Liver (tissue), 9 donors: Measurements from ENCODE around the gene IFT43. TPM values are rescaled to one million over a fixed set of nuclear protein-coding genes. Genes with fewer than 3 reads are reported as not detected.

Experiments used
- DNase-seq: peaks from one replicate; pipeline ENCODE4 v3.0.0-alpha.2; 2017; ENCODE audit warnings: low spot score
- H3K27ac ChIP-seq, 2 donors: one replicate each; pipeline ENCODE4 v1.7.0; 2013; ENCODE audit warnings: inconsistent platforms in 2 of 2, low read length in 2 of 2, control low read depth in 1 of 2, low read depth in 1 of 2, mild to moderate bottlenecking in 1 of 2
- H3K27me3 ChIP-seq, 4 donors: one replicate each; pipeline versions ENCODE4 v1.6.1 to v1.7.0; 2013; ENCODE audit warnings: low read length in 3 of 4, inconsistent platforms in 1 of 4, mild to moderate bottlenecking in 1 of 4, moderate library complexity in 1 of 4; ENCODE audit not compliant: control insufficient read depth in 4 of 4, insufficient read depth in 4 of 4
- H3K36me3 ChIP-seq, 4 donors: one replicate each; pipeline versions ENCODE4 v1.6.1 to v1.7.0; 2013; ENCODE audit warnings: low read length in 3 of 4, mild to moderate bottlenecking in 3 of 4, low read depth in 1 of 4, moderate library complexity in 1 of 4; ENCODE audit not compliant: control insufficient read depth in 4 of 4, insufficient read depth in 3 of 4
- H3K4me1 ChIP-seq, 4 donors: one replicate each; pipeline versions ENCODE4 v1.6.1 to v1.7.0; 2013; ENCODE audit warnings: low read length in 3 of 4, mild to moderate bottlenecking in 3 of 4, moderate library complexity in 1 of 4; ENCODE audit not compliant: control insufficient read depth in 4 of 4, insufficient read depth in 4 of 4
- H3K4me3 ChIP-seq, 3 donors: one replicate each; pipeline versions ENCODE4 v1.6.1 to v1.7.0; 2013; ENCODE audit warnings: low read length in 3 of 3, control low read depth in 1 of 3, low read depth in 1 of 3, mild to moderate bottlenecking in 1 of 3
- H3K9ac ChIP-seq, 2 donors: one replicate each; pipeline ENCODE4 v1.7.0; 2013; ENCODE audit warnings: low read length in 2 of 2, mild to moderate bottlenecking in 2 of 2, moderate library complexity in 2 of 2, control low read depth in 1 of 2, low read depth in 1 of 2
- H3K9me3 ChIP-seq, 4 donors: one replicate each; pipeline versions ENCODE4 v1.6.1 to v1.7.0; 2013; ENCODE audit warnings: low read length in 3 of 4; ENCODE audit not compliant: control insufficient read depth in 4 of 4
- CTCF ChIP-seq: fragments of 150-350 bp; IDR thresholded peaks from 2 replicates; pipeline ENCODE4 v1.5.1; 2017; ENCODE audit warnings: improper control_type of control experiment, low read depth, low read length; ENCODE audit not compliant: missing input control
- EGR1 ChIP-seq, 2 donors: IDR thresholded peaks; 2 replicates each; pipeline ENCODE4 v1.6.1; 2016 to 2018; ENCODE audit warnings: antibody characterized with exemption in 2 of 2, low read depth in 2 of 2
- FOXA1 ChIP-seq: IDR thresholded peaks from 2 replicates; pipeline ENCODE4 v1.6.1; 2016; ENCODE audit warnings: antibody characterized with exemption
- FOXA2 ChIP-seq: IDR thresholded peaks from 2 replicates; pipeline ENCODE4 v1.6.1; 2016; ENCODE audit warnings: antibody characterized with exemption
- GABPA ChIP-seq, 2 donors: IDR thresholded peaks in 1 of 2; conservative IDR thresholded peaks in 1 of 2; 2 replicates each; pipeline ENCODE4 v1.6.1; 2016; ENCODE audit warnings: antibody characterized with exemption in 2 of 2, mild to moderate bottlenecking in 1 of 2, moderate library complexity in 1 of 2
- HNF4A ChIP-seq, 2 donors: conservative IDR thresholded peaks; 2 replicates each; pipeline ENCODE4 v1.6.1; 2016; ENCODE audit warnings: antibody characterized with exemption in 2 of 2, mild to moderate bottlenecking in 2 of 2
- JUND ChIP-seq, 2 donors: IDR thresholded peaks; 2 replicates each; pipeline ENCODE4 v1.6.1; 2016; ENCODE audit warnings: antibody characterized with exemption in 2 of 2
- NR2F2 ChIP-seq: IDR thresholded peaks from 2 replicates; pipeline ENCODE4 v1.6.1; 2016; ENCODE audit warnings: antibody characterized with exemption
- RAD21 ChIP-seq, 2 donors: IDR thresholded peaks; 2 replicates each; pipeline ENCODE4 v1.6.1; 2016; ENCODE audit warnings: antibody characterized with exemption in 2 of 2, mild to moderate bottlenecking in 2 of 2
- RXRA ChIP-seq, 2 donors: IDR thresholded peaks; 2 replicates each; pipeline ENCODE4 v1.6.1; 2017 to 2018; ENCODE audit warnings: antibody characterized with exemption in 2 of 2, mild to moderate bottlenecking in 1 of 2
- SP1 ChIP-seq: IDR thresholded peaks from 2 replicates; pipeline ENCODE4 v1.6.1; 2018; ENCODE audit warnings: antibody characterized with exemption, mild to moderate bottlenecking
- TAF1 ChIP-seq: conservative IDR thresholded peaks from 2 replicates; pipeline ENCODE4 v1.6.1; 2016; ENCODE audit warnings: antibody characterized with exemption, mild to moderate bottlenecking
- YY1 ChIP-seq: IDR thresholded peaks from 2 replicates; pipeline ENCODE4 v1.6.1; 2016; ENCODE audit warnings: antibody characterized with exemption, mild to moderate bottlenecking
- WGBS: extraction: QIAGEN DNeasy Blood & Tissue Kit; methylation state at CpG from one replicate; pipeline ENCODE4 v1.1.7; 2013; 5-methylcytosine and 5-hydroxymethylcytosine counted together
- polyA plus RNA-seq, 2 donors: library from polyadenylated mRNA; stranded (reverse) in 1 of 2; unstranded in 1 of 2; fragments of 200-250 nt in 1 of 2; fragments of >200 nt in 1 of 2; fragmentation: Nextera tagmentation in 1 of 2; extraction: Ambion mirVana in 1 of 2; gene quantifications; one replicate each; pipeline versions ENCODE4 v1.2.1 to v1.2.3, GENCODE V29; 2013 to 2015
- total RNA-seq, 2 donors: library from RNA; depleted of rRNA; stranded (reverse); fragments of >200 nt; gene quantifications; one replicate each; pipeline ENCODE4 v1.2.3, GENCODE V29; 2014
- TF ChIP-seq, protein P1 (sequence below): IDR thresholded peaks from 2 replicates; pipeline ENCODE4 v1.6.1; 2016; ENCODE audit warnings: antibody characterized with exemption
- TF ChIP-seq, protein P2 (sequence below): IDR thresholded peaks from 2 replicates; pipeline ENCODE4 v1.6.1; 2016; ENCODE audit warnings: antibody characterized with exemption
- TF ChIP-seq, protein P3 (sequence below): IDR thresholded peaks from 2 replicates; pipeline ENCODE4 v1.6.1; 2016; ENCODE audit warnings: antibody characterized with exemption
- TF ChIP-seq, protein P4 (sequence below): IDR thresholded peaks from 2 replicates; pipeline ENCODE4 v1.6.1; 2016; ENCODE audit warnings: antibody characterized with exemption, mild to moderate bottlenecking
- donor health status: healthy.
- donor health status: healthy.
- donor health status: healthy.
- donor health status: healthy.
- donor health status: healthy.

The IFT43 gene
- total and polyA plus RNA-seq, 4 donors, result 7.8 to 33.6 (median 19.3) TPM

DNA sequence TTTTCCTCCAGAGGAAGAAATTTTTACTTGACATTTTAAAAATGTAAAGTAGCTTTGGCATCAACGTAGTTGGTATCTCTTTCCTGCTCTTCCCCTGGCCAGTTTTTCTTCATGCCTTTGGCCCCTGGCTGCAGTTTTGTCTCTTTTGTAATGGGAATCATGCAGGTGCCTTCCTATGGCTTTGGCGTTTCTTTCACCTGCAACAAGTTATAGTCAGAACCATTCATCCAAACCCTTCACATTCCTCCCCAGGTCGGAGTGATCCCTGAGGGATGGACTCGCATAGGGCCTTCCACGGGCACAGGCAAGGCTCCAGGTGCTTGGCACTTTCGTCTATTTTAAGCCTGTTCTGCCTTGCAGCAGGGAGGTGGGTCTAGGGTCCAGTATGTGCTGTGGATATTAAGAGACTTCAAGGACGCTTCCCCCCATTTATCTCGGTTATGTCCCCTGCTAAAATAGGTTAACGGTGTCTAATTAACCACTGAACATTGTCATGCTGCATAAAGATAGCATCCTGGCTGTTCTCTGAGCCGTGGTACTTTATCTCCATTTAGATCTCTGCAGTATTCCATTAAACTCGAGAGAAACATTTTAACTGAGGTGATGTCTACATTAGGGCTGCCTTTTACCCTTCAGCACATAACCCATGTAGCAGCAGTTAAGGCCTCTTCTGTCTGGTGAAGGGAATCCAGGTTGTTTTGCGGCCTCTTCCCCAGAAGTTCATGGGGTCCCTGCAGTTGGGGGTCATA, 66.3 kb downstream of the IFT43 start (continued):
- TF ChIP-seq, protein P1, sequence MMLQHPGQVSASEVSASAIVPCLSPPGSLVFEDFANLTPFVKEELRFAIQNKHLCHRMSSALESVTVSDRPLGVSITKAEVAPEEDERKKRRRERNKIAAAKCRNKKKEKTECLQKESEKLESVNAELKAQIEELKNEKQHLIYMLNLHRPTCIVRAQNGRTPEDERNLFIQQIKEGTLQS, result no peak
- no peak for TF ChIP-seq RAD21 (IDR thresholded peaks at IDR 0.05)
- TF ChIP-seq EGR1 (IDR thresholded peaks at IDR 0.05; ENCODE audit: low read depth in 2 of 2), result no peak
- no peak for TF ChIP-seq NR2F2

- no peak overlapping the region for H3K4me3 ChIP-seq
- H3K27me3 ChIP-seq, result no peaks in the 10 kb centered on the region
- DNase-seq, result no peak
- peaks cover 0 to 2% (median 0%) of the 10 kb centered on the region in 4 donors for H3K36me3 ChIP-seq
- TF ChIP-seq FOXA2, result no peak
- no peak for TF ChIP-seq RXRA (IDR thresholded peaks at IDR 0.05)
- no peak for TF ChIP-seq HNF4A (conservative IDR thresholded peaks at IDR 0.05)
- no peak for TF ChIP-seq FOXA1
- TF ChIP-seq GABPA (IDR thresholded peaks at IDR 0.05 in 1 of 2, conservative IDR thresholded peaks at IDR 0.05 in 1 of 2), result no peak
- no peak for TF ChIP-seq YY1
- no peak for TF ChIP-seq RAD21 (IDR thresholded peaks at IDR 0.05)
- TF ChIP-seq, protein P2, sequence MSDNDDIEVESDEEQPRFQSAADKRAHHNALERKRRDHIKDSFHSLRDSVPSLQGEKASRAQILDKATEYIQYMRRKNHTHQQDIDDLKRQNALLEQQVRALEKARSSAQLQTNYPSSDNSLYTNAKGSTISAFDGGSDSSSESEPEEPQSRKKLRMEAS, result no peak
- TF ChIP-seq, protein P1, result no peak
- no peak for TF ChIP-seq SP1
- TF ChIP-seq EGR1 (IDR thresholded peaks at IDR 0.05; ENCODE audit: low read depth in 2 of 2), result no peak
- TF ChIP-seq NR2F2, result no peak
- TF ChIP-seq CTCF, result no peak
- TF ChIP-seq JUND (IDR thresholded peaks at IDR 0.05), result no peak
- TF ChIP-seq, protein P3, sequence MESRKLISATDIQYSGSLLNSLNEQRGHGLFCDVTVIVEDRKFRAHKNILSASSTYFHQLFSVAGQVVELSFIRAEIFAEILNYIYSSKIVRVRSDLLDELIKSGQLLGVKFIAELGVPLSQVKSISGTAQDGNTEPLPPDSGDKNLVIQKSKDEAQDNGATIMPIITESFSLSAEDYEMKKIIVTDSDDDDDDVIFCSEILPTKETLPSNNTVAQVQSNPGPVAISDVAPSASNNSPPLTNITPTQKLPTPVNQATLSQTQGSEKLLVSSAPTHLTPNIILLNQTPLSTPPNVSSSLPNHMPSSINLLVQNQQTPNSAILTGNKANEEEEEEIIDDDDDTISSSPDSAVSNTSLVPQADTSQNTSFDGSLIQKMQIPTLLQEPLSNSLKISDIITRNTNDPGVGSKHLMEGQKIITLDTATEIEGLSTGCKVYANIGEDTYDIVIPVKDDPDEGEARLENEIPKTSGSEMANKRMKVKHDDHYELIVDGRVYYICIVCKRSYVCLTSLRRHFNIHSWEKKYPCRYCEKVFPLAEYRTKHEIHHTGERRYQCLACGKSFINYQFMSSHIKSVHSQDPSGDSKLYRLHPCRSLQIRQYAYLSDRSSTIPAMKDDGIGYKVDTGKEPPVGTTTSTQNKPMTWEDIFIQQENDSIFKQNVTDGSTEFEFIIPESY, result no peak
- no peak for TF ChIP-seq TAF1
- TF ChIP-seq, protein P4, sequence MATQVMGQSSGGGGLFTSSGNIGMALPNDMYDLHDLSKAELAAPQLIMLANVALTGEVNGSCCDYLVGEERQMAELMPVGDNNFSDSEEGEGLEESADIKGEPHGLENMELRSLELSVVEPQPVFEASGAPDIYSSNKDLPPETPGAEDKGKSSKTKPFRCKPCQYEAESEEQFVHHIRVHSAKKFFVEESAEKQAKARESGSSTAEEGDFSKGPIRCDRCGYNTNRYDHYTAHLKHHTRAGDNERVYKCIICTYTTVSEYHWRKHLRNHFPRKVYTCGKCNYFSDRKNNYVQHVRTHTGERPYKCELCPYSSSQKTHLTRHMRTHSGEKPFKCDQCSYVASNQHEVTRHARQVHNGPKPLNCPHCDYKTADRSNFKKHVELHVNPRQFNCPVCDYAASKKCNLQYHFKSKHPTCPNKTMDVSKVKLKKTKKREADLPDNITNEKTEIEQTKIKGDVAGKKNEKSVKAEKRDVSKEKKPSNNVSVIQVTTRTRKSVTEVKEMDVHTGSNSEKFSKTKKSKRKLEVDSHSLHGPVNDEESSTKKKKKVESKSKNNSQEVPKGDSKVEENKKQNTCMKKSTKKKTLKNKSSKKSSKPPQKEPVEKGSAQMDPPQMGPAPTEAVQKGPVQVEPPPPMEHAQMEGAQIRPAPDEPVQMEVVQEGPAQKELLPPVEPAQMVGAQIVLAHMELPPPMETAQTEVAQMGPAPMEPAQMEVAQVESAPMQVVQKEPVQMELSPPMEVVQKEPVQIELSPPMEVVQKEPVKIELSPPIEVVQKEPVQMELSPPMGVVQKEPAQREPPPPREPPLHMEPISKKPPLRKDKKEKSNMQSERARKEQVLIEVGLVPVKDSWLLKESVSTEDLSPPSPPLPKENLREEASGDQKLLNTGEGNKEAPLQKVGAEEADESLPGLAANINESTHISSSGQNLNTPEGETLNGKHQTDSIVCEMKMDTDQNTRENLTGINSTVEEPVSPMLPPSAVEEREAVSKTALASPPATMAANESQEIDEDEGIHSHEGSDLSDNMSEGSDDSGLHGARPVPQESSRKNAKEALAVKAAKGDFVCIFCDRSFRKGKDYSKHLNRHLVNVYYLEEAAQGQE, result no peak
- no peak overlapping the region for H3K27ac ChIP-seq
- no peaks in the 10 kb centered on the region for H3K9me3 ChIP-seq
- H3K4me1 ChIP-seq, result no peaks in the 10 kb centered on the region
- 86% methylated on average over 15 of the region's 15 CpGs for WGBS
- H3K9ac ChIP-seq, result no peak overlapping the region
Measured at GRCh38 chr14:76053572-76054355, 68.2 kb downstream of the IFT43 start.
